Neutrophil (primary cell): ENCODE measurements around the gene MMP17.
A peak's percentile ranks its signal among the peaks of the same experiment; 100 is the strongest.

Experiments
- H3K27ac ChIP-seq: fragments of 200-600 bp; sonication (generic); 2 replicates; pipeline ENCODE4 v1.5.1; 2016; ENCODE audit warnings: mild to moderate bottlenecking, moderate library complexity
- H3K27me3 ChIP-seq: fragments of 200-600 bp; sonication (generic); 2 replicates; pipeline ENCODE4 v1.6.0; 2016; ENCODE audit warnings: mild to moderate bottlenecking
- H3K36me3 ChIP-seq: fragments of 200-600 bp; sonication (generic); 2 replicates; pipeline ENCODE4 v1.5.1; 2017
- H3K4me1 ChIP-seq, 2 experiments: fragments of 200-600 bp in 1 of 2; sonication (generic) in 1 of 2; 1 replicate in 1 of 2; 2 replicates in 1 of 2; pipeline versions ENCODE4 v1.5.1 to v1.6.1; 2013 to 2016; ENCODE audit warnings: low read depth in 1 of 2, low read length in 1 of 2, mild to moderate bottlenecking in 1 of 2, moderate library complexity in 1 of 2; ENCODE audit not compliant: control insufficient read depth in 1 of 2, insufficient read depth in 1 of 2
- H3K4me3 ChIP-seq, 2 experiments: fragments of 200-600 bp in 1 of 2; sonication (generic) in 1 of 2; 1 replicate in 1 of 2; 2 replicates in 1 of 2; pipeline ENCODE4 v1.5.1; 2013 to 2016; ENCODE audit warnings: low read depth in 1 of 2, low read length in 1 of 2, mild to moderate bottlenecking in 1 of 2, moderate library complexity in 1 of 2
- H3K9me3 ChIP-seq: fragments of 200-600 bp; sonication (generic); 2 replicates; pipeline ENCODE4 v1.5.1; 2016
- TF ChIP-seq, protein P1 (sequence below): fragments of 200-600 bp; sonication (generic); IDR thresholded peaks from 2 replicates; pipeline ENCODE4 v1.5.1; 2016; ENCODE audit warnings: antibody characterized with exemption

Gene MMP17

DNA sequence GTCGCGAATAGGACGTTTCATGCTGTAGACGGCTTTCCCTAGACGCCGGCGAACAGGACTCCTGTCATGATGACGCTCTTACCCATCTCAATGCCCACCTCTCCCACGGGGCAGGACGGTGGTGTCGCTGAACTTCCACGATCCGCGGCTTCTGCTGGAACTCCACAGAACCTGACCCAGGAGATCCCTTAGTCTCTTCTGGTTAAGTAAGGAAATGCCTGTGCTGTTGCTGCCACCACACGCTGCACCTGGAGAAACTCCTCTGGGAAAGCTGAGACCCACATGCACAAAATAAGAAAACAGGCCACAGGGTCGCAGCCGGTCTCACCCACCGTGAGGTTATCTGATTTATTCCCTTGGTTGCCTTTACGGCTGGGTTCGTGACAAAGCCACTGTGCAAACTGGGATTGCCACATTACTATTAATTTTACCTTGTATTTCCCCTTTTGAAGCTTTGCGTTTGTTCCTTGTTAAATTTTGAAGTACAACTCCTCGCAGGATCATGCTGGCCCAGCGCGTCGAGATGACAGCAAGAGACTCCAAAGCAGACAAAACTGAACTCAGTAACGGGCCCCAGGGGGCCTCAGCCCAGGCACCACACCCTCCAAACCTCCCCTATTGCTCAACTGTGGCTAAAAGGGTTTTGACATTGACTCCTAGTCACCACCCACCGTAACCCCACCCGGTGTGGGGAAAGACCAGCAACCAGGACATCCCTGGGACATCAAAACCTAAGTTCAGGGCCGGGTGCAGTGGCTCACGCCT, 9.2 kb upstream of the MMP17 start:
- Histone ChIP-seq H3K4me3 (peak overlapping the region; percentile 28 to 51), H3K27ac (peak overlapping the region; percentile 64), H3K36me3 (no peaks in the 10 kb centered on the region), H3K4me1 (peaks cover 21 to 30% of the 10 kb centered on the region in 2 experiments), H3K9me3 (no peaks in the 10 kb centered on the region), H3K27me3 (peaks cover 3% of the 10 kb centered on the region)
- TF ChIP-seq, protein P1, sequence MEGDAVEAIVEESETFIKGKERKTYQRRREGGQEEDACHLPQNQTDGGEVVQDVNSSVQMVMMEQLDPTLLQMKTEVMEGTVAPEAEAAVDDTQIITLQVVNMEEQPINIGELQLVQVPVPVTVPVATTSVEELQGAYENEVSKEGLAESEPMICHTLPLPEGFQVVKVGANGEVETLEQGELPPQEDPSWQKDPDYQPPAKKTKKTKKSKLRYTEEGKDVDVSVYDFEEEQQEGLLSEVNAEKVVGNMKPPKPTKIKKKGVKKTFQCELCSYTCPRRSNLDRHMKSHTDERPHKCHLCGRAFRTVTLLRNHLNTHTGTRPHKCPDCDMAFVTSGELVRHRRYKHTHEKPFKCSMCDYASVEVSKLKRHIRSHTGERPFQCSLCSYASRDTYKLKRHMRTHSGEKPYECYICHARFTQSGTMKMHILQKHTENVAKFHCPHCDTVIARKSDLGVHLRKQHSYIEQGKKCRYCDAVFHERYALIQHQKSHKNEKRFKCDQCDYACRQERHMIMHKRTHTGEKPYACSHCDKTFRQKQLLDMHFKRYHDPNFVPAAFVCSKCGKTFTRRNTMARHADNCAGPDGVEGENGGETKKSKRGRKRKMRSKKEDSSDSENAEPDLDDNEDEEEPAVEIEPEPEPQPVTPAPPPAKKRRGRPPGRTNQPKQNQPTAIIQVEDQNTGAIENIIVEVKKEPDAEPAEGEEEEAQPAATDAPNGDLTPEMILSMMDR, result no peak

DNA sequence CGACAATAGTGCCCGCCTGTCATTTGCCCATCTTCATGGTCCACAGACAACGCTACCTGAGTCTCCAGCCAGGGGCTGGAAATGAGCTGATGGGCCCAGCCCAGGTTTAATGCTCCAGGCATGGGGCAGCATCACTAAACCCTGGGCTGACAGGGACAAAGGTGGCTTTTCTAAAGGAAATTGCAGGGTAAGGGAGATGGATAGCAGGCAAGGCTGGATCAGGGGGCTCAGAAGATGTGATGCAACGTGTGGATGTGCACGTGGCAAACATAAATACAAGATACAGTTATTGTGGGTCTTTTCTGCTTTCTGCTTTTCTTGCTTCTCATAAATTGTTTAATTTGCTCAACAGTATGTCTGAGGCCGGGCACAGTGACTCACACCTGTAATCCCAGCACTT, 3.7 kb upstream of the MMP17 start:
- TF ChIP-seq, protein P1, result no peak
- H3K4me1 ChIP-seq, result peaks cover 16 to 19% of the 10 kb centered on the region in 2 experiments
- H3K27me3 ChIP-seq, result peaks cover 55% of the 10 kb centered on the region
- no peak overlapping the region for H3K27ac ChIP-seq
- no peak overlapping the region for H3K4me3 ChIP-seq
- H3K36me3 ChIP-seq, result no peaks in the 10 kb centered on the region
- no peaks in the 10 kb centered on the region for H3K9me3 ChIP-seq

DNA sequence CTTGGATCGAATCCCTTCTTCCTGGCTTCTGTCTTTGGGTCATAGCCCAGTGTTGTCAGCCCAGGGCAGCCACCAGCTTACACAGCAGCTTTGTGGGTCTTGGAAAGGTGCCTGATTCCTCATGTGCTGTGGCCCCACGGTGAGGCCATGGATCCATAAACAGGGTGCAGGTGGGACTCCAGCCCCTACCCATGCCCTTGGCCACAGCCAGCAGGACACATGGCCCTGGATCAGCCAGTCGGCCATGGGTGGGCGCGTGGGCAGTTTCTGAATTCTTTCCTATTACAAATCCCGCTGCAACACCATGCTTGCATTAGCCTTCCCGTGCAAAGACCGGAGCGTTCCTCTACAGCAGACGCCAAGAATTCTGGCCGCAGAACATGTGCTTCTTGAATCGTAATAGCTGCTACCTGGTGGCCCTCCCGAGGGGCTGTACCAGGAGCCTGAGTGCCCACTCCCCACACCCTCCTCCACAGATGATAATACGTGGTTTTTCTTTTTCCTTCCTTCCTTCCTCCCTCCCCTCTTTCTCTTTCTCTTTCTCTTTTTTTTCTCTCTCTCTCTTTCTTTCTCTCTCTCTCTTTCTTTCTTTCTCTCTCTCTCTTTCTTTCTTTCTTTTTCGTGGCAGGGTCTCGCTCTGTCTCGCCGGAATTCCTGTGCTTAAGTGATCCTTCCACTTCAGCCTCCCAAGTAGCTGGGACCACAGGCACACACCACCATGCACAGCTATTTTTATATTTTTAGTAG, 2.9 kb upstream of the MMP17 start:
- Histone ChIP-seq H3K36me3 (no peaks in the 10 kb centered on the region), H3K4me3 (no peak overlapping the region), H3K9me3 (no peaks in the 10 kb centered on the region), H3K4me1 (peaks cover 22 to 26% of the 10 kb centered on the region in 2 experiments), H3K27me3 (peaks cover 64% of the 10 kb centered on the region), H3K27ac (no peak overlapping the region)
- TF ChIP-seq, protein P1, result no peak

DNA sequence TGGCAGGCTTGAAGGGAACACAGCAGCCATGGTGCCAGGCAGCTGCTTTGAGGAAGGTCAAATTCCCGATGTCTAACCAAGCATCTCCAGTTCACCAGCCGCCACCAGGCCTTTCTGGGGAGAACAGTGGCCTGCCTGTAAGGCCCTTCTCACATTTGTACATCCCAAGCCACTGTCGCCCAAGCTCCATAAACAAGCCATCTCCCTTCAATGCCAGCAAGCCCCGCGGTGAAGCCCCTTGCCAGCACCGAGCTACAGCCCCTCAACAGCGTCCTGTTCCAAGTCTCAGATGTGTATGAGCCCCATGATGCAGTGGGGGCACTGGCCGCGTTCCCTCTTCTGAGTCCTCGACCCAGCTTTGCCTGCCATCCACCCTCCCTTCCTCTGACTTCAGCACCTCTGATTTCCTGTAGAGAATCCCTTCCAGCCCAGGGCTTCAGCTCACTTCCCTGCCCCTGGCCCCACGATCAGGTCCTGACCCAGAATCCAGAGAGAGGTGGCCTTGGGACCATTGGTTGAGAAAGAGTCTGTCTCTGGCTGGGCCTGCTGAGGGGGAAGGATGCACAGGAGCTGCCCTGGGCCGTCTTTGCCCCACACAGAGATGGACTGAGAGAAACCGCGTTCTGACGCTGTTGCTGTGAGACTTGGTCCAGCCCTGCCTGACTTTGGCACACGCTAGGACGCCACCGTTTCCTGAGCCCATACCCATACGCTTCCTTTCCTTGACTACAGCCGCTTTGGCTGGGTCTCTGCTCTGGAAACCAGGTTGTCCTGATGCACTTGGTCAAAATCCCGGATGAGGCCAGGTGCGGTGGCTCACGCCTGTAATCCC, 1.9 kb upstream of the MMP17 start:
- TF ChIP-seq, protein P1, result no peak
- Histone ChIP-seq H3K27me3 (peaks cover 74% of the 10 kb centered on the region), H3K27ac (no peak overlapping the region), H3K9me3 (no peaks in the 10 kb centered on the region), H3K4me3 (no peak overlapping the region), H3K36me3 (no peaks in the 10 kb centered on the region), H3K4me1 (peaks cover 30 to 36% of the 10 kb centered on the region in 2 experiments)

DNA sequence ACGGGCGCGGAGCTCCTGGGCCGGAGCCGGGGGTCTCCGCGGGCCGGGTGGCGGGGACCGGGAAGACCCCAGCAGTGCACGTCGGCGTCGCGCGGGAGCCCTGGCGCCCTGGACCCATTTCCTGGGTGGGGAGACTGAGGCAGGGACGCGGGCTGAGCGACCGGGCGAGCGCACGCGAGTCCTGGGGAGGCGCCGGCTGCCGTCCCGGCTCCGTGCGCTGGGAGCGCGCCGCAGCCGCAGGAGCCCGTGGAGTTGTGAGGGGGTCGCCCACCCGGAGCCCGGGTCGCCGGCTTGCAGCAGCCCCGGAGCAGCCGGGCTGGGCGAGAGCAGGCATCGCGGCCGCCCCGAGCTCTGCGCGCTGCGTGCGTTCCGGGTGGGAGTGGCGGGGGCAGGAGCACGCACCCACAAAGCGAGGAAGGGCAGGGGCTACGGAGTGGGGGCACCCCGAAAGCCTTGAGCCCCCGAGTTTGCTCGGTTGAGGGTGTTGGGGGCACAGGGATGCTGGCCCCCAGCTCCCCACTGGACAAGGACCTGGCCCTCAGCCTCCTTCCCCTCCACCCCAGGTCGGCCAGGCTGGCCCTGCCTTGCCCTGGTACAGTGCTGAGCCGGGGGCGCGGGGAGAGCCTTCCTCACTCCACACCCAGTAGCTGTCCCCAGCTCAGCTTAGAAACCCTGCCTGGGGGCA, 620 bp downstream of the MMP17 start:
- Histone ChIP-seq H3K36me3 (no peaks in the 10 kb centered on the region), H3K4me1 (peaks cover 32 to 39% of the 10 kb centered on the region in 2 experiments), H3K27ac (no peak overlapping the region), H3K9me3 (no peaks in the 10 kb centered on the region), H3K27me3 (peaks cover 97% of the 10 kb centered on the region), H3K4me3 (peak overlapping the region; percentile 55 to 65)
- TF ChIP-seq, protein P1, result no peak
